GM18499 (cell line): ENCODE data around the gene IRF8.

Source experiments
- ATAC-seq: cut with Tn5 transposase; IDR thresholded peaks from one replicate; pipeline ENCODE4 v1.9.1; 2021; ENCODE audit warnings: moderate number of reproducible peaks; ENCODE audit not compliant: insufficient read depth, unreplicated experiment

IRF8 gene

DNA sequence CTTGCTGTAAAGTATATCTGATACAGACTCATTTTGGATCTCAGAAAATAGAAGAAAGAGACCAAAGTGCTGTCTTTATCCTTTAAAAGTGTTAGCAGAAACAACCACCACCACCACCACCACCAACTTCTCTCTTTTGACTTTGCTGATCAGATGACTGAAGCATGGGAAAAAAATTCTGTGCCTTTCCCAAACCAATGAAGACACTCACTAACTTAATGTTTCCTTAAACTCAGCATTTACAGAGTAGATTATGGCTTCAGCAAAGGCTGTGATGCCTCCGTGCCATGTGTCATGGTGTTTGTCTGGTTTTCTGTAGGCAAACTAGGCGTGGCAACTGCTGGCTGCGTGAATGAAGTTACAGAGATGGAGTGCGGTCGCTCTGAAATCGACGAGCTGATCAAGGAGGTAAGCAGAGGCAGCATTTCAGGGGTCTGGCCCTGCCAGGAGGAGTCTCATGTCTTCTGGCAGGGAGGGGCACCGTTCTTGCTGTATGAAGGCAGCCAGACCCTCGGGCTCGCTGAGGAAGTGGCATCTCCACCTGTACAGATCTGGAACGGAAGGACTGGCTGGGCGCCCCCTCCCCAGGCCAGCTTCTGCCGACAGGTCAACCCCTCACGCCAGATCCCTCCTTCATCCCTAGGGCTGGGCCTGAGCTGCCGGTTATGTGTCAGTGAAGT is 12.4 kb downstream of the IRF8 start:
- no peak for ATAC-seq

DNA sequence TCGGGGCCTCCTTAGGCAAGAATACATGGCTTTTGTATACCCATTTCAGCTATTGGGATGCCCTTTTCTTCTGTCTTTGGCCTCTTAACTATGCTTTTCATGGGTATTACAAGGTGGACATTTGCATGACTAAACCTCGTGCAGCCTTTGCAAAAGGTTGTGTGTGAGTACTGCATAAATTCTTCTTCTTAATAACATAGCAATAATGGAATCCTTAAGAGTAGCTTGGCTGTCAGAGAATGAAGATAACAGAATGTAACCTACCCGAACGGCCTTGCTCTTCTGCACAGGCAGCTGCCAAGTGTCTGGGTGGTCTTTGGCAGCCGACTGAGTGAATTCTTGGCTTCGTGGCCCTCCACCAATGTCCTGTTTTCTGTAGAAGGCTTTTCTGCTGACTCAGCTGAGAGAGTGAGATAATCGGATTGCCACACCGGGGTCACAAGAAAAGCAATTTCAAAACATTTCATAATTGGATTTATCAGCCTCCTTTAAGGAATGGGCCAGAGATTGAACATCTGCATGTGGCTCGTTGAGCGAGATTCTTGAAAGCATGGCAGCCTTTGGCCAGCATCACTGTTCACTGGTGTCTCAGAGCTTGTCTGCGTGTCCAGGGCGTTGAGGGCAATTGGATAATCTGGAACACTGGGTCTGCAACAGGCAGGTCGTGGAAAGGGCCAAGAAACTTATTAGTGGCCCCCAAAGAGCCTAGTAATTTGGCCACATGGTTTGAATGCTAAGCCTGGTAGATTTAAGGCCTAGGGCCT is 13.4 kb downstream of the IRF8 start:
- ATAC-seq = no peak

DNA sequence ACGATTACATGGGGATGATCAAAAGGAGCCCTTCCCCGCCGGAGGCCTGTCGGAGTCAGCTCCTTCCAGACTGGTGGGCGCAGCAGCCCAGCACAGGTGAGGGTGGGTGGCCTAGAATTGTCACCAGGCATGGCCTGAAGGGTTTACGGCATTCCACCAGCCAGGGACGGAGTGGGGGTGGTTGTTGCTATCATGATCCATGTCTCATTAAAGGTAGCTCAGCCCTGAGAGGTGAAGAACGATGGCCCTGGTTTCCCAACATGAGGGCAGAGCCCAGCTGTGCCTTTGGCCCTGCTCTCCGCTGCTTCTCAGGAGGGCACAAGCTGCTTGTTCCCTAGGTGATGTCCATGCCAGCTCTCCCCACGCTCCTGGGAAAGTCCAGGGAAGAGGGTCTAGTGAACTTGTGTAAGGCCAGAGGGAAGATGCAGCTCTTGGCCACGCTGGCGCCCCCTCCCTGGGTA is 14.2 kb downstream of the IRF8 start:
- ATAC-seq = no peak

DNA sequence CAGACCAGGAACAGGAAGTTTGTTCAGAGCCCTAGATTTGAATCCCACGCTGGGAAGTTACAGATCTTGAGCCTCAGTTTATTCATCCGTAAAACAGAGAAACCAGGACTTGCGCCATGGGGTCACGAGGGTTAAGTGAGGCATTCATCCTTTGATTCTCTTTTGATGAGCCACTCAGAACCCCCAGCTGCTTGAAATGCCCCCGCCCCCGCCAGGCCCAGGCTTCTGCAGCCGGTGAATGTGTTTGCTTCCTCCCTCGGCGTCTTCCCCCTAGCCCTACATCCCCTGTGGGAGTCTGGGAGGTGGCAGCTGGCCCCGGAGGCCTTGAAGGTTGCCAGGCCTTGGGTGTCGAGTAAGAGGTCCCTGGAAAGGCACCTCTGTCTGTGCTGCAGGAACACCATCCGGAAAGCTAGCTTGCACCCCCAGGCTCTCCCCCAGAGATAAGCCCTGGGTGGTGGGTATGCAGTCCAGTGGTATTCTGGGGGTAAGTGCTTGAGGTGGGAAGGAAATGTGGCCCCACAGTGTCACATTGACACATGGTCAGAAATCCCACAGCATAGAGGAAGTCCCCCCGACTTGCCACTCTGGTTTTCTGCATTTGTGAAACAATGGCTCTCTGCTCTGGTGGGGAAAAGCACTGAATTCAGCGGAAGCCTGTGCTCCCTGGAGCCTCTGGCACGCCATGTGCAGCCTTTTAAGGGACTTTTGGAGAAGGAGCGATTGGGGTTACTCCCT is 14.9 kb downstream of the IRF8 start:
- no peak for ATAC-seq

DNA sequence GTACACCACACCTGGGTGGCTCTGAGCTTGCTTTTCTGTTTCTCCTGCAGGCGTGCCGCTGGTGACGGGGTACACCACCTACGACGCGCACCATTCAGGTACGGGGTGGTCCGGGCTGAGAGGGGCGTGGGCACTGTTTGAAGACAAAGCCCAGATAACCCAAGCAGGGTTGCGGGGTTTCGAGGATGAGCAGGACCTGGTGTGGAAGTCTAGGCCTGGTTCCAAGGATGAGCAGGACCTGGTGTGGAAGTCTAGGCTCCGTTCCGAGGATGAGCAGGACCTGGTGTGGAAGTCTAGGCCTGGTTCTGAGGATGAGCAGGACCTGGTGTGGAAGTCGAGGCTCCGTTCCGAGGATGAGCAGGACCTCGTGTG is 15.4 kb downstream of the IRF8 start:
- no peak for ATAC-seq

DNA sequence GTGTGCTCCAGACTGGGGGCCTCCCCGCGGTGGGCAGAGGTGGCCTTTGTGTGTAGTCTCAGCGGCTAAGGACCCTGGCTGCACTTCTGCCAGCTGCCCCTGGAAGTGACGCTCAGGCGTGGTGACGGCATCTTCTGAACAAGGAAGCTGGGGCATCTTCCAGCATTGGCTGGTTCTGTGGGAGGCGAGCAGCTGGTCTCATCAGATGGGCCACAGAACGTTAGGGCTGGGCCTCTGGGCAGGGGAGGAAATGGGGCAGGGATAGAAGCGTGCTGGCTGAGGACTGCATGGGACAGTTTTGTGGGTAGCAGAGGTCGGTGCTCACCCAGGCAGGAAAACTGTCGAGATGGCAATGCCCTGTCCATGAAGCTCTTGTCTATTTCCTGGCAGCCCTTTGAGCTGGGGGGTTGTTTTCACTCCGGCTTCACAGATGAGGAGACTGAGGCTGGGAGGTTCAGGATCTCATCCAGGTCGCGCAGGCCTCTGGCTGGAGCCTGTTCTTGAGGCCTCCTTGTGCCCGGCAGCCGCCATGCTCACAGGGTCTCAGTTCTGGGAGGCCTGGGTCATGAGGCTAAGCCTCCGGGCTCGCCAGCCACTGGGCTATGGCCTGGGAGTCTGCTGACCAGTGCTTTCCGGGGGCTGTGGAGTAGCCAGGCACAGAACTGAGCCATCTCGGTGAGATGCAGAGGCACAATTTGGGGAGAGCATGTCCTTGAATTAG is 16.3 kb downstream of the IRF8 start:
- no peak for ATAC-seq

DNA sequence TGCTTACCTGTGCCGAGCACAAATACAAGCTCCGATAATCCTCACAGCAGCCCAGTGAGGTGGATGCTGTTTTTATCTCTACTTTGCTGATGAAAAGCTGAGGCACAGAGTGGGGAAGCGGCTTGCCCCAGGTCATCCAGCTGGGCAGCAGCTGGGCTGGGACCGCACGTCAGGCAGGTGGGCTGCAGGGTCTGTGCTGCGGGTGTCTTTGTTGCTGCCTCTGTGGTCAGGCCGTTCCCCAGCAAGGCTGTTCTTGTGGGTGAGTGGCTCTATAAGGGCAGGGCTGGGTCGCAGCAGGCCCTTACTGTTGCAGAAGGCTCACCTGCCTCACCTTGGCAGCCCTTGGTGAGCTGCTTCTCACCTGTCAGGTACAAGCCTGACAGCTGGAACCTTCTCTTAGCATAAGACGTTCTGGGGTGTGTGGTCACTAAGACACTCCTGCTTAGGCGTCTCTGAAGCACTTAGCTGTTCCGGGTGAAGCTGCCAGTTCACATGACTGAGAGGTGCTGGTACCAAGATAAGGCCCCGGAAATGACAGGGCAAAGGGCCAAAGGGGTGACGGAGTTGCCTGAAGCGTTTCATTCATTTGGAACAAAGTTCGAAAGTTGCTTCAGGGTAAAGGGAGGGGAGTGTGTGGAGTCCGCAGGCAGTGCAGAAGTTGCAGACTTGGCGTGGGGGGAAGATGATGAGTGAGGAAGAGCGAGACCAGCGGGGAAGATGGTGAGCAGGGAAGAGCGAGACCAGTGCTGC is 17.4 kb downstream of the IRF8 start:
- ATAC-seq = no peak

DNA sequence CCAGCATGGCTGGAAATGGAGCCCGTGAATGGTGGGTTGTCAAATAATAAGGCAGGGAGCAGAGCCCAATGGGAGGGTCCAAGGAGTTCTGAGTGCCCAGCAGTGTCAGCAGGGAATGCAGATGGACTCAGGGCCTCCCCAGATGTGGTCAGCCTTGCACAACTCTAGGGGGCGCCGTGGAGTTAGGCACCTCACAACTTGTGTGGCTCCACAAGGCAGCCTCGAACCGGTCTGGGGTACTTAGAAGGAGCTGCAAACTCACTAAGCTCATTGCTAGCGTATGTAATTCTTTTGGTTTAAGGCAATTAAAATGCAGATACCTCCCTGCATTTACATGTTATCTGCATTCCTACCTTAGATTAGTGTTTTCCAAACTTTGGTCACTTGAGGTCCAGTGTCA is 18.1 kb downstream of the IRF8 start:
- ATAC-seq = no peak

DNA sequence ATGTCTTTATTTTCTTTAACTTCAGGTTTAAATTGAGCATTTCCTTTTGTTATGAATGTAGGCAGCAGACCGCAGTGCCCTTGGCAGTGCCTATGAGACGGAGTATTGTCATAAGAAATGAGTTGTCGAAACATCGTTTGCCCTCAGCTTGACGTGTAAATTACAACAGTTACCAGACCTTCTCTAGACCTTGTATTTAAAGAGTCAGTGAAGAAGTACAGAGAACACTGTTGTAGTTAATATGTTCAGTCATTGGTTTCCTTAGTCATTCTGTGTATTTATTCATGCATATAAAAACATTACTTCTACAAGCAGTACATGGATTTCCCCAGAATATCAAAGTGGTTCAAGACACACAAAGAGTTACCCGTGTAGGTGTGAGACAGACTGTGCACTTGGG is 19.0 kb downstream of the IRF8 start:
- ATAC-seq = no peak

DNA sequence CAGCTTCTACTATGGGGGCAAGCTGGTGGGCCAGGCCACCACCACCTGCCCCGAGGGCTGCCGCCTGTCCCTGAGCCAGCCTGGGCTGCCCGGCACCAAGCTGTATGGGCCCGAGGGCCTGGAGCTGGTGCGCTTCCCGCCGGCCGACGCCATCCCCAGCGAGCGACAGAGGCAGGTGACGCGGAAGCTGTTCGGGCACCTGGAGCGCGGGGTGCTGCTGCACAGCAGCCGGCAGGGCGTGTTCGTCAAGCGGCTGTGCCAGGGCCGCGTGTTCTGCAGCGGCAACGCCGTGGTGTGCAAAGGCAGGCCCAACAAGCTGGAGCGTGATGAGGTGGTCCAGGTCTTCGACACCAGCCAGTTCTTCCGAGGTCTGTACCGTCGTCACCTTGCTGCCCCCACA is 19.5 kb downstream of the IRF8 start:
- no peak for ATAC-seq

DNA sequence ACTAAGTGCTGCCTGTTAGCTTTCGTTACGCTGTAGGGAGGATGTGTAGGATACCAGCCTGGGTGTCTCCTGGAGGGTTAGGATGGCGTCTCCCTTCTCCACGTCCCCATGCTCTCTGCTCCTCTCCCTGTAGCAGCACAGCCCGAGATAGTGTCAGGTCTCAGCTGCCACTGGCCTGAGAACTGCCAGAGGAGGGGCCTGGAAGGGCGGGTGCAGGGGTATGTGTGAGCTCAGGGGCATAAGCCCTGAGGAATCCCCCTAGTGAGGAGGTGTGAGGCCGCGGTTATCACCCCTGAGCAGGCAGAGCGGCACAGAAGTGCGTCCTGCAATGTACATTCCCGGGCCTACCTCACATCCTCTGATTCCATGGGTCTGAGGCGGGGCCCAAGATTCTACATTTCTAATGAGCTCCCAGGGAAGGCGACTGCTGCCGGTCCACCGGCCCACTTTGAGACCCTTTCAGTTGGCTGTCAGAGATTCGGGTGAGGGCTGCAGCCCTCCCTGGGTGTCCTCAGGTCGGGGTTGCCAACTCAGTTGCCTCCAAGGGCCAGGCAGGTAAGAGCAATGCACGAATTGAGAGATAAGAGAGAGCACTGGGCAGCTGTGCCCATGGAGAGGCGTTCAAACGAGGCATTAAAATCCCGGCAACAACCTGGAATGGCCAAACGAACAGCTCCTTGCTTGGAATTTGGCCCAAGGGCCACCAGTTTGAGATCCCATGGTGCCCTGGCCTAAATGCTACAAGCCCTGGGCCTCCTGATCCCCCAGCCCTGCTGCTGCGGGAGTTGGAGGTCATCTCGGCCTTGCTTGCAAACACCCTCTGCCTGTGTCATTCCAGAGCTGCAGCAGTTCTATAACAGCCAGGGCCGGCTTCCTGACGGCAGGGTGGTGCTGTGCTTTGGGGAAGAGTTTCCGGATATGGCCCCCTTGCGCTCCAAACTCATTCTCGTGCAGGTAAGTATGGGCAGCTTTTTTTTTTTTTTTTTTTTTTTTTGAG is 20.6 kb downstream of the IRF8 start:
- no peak for ATAC-seq

DNA sequence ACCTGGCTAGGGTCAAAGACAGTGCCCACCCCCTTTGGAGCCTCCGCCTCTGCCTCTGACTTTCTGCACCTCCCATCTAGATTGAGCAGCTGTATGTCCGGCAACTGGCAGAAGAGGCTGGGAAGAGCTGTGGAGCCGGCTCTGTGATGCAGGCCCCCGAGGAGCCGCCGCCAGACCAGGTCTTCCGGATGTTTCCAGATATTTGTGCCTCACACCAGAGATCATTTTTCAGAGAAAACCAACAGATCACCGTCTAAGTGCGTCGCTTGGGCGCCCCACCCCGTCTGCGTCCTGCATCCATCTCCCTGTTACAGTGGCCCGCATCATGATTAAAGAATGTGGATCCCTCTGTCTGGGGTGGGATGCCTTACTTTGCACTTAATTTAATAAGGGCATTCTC is 22.1 kb downstream of the IRF8 start:
- ATAC-seq = no peak

DNA sequence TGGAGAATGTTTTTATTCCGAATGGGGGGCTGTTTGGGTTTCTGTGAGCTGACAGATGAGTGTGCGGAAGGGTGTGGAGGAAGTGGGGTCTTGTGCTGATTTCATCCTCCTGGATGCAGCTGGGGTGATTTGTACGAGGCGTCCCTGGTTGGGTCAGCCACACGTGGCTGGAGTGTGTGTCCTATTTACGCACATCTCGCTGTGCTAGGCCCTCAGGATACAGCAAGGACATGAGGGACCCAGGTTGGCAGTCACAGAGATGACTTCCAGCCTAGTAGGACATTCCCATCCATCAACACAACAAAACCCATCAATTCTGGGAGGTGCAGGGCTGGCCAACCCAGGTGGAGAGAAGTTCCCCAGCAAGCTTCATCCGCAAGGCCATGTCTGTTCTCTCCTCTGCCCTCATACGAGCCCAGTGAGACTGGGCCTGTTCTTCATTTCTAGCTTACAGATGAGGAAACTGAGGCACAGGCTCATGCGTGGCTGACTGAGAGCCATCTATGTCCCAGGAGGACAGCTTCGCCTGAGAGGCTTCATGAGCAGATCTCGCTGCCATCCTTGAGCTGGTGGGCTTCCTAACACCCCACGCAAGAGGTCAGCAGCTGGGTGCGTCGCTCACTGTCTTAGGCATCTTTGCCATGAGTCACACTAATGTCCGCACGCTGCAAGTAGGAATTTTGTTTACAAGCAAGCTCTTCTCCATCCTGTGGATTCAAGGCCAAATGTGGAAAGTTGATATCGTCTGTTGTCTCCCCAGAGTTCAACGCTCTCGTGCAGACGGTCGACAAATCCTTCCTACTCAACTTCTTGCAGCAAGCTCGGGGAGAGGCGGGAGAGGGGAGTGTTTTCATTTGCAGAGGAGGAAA is 24.4 kb downstream of the IRF8 start:
- no peak for ATAC-seq

DNA sequence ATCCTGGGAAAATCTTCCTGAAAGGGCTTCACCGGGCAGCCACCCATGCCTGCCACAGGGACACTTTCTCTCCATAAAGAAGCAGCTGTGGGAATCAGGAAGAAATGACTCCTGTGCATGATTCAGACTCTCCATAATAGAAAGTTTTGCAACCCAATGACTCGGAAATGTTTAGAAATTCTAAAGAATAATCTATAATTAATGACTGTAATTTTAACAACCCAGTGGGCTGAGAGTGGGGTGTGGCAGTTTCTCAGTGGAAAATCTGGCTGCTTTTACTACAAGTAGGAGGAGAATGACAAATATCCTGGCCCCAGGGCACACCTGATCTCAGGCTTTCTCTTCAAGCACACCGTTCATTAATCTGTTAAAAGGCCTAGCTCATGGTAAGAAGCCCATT is 25.7 kb downstream of the IRF8 start:
- ATAC-seq = no peak

DNA sequence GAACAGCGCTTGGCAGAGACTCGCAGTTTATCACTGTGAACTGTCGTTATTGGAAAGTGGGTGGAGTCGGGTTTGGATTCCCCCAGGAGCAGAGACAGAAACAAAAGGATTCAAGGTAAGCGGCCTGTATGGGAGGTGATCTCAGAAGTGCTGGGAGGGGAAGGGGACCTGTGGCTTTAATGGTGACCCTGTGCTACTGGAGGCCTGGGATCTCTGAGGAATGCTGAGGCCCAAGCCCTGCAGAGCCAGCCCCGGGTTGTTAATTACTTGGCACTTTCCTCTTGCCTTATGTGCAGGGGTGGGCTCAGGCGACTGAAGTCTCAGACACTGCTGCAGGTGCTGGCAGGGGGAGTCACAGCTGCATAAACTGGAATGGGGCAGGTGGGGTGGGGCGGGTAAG is 27.4 kb downstream of the IRF8 start:
- no peak for ATAC-seq

DNA sequence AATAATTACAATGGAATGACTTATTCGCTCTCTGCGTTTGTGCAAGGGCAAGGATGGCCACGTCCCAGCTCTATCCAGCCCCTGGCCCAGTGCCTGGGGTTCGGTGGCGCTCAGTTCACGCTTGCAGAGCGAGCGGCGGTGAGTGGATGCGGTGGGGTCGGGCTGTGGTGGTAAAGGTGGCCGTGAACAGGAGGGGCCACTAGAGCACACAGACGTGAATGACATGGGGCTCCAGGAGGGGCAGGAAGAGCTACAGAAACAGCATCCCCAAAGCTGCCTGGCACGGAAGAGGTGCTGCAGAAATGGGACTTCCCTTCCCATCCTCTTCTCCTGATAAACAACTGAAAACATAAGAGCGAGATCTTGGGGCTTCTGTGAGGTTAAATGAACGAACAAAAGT is 28.4 kb downstream of the IRF8 start:
- ATAC-seq = no peak

DNA sequence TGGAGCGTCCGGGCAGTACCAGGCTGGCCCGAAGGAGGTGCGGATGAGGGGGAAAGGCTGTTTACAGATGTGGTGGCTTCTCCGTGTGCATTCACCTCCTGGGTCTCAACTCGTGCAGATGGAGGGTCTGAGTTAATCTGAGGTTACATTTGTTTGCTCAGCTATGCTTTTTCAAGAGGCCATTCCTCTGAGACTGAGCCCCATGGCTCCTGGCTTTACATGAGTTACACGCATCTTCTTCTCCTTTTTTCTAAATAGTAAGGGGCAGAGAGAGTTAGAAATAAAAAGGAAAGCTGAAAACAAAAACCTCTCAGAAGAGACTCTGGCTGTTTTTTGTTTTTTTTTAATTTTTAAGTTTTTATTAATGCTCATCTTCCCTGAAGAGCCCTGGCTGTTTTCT is 29.0 kb downstream of the IRF8 start:
- no peak for ATAC-seq

DNA sequence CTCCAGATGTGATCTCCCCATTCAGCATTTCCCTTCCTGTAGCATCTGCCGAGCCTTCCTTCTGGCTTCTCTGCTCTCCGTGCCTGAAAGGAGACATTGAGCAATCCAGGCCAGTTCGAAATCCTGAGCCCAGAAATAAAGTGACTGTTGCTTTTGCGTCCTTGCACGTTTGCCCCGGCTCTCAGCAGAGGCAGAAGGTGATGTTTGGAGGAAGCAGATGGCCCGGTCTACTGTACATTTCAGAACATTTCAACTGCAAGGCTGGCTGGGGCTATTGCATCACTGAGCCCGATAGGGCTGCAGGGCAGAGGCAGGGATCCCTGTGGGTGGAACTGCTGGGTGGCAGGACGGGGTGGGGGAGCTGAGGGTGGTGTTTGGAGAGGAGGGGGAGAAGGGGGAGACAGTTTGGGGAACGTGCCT is 29.4 kb downstream of the IRF8 start:
- ATAC-seq = no peak
